CD4-positive, alpha-beta memory T cell (primary cell): ENCODE measurements around the gene PATZ1. TPM values are rescaled to one million over a fixed set of nuclear protein-coding genes. Genes with fewer than 3 reads are reported as not detected.
"Not testable (repeated sequence)": the region's sequence is repeated elsewhere in the genome, so short reads cannot be mapped to it uniquely, and the experiment has no call there.

Experiments used
- CTCF ChIA-PET: fragments of 350-600 bp; sonication (Branson Sonifier 250); formaldehyde crosslinking; loops from one replicate; lab custom pipeline; 2021; ENCODE audit warnings: inconsistent platforms; ENCODE audit not compliant: partially characterized antibody; lab: Charles Lee
- POLR2A ChIA-PET: fragments of 350-600 bp; sonication (Branson Sonifier 250); formaldehyde crosslinking; loops from one replicate; lab custom pipeline; 2021; ENCODE audit not compliant: partially characterized antibody; lab: Charles Lee
- DNase-seq, 5 donors: peaks; one replicate each; pipeline versions ENCODE4 v3.0.0 to v3.0.0-alpha.2; 2020 to 2022; ENCODE audit warnings: mixed read lengths in 1 of 5
- H3K27ac ChIP-seq: one replicate; pipeline ENCODE4 v1.7.0; 2013; ENCODE audit warnings: low read depth, low read length
- H3K27me3 ChIP-seq: 2 replicates; pipeline ENCODE4 v1.7.0; 2013; ENCODE audit warnings: mild to moderate bottlenecking, low read length, moderate library complexity; ENCODE audit not compliant: insufficient read depth
- H3K36me3 ChIP-seq: 2 replicates; pipeline ENCODE4 v1.7.0; 2013; ENCODE audit warnings: mild to moderate bottlenecking, low read length, moderate library complexity; ENCODE audit not compliant: insufficient read depth
- H3K4me1 ChIP-seq: 2 replicates; pipeline ENCODE4 v1.7.0; 2013; ENCODE audit warnings: mild to moderate bottlenecking, low read length, moderate library complexity; ENCODE audit not compliant: insufficient read depth
- H3K4me3 ChIP-seq, 2 donors: one replicate each; pipeline ENCODE4 v1.7.0; 2013; ENCODE audit warnings: low read length in 2 of 2, mild to moderate bottlenecking in 1 of 2
- H3K9me3 ChIP-seq, 2 donors: one replicate each; pipeline ENCODE4 v1.7.0; 2013; ENCODE audit warnings: low read length in 2 of 2, control low read depth in 1 of 2; ENCODE audit not compliant: control insufficient read depth in 1 of 2
- H3K27ac Mint-ChIP-seq, 7 donors: one replicate each; pipeline ENCODE4 v1.8.0; 2020 to 2021; ENCODE audit warnings: mixed read lengths in 7 of 7, mild to moderate bottlenecking in 6 of 7, inconsistent platforms in 3 of 7, moderate library complexity in 3 of 7
- H3K27me3 Mint-ChIP-seq, 2 donors: one replicate each; pipeline ENCODE4 v1.8.0; 2020 to 2021; ENCODE audit warnings: mixed read lengths in 2 of 2
- H3K36me3 Mint-ChIP-seq, 2 donors: one replicate each; pipeline ENCODE4 v1.8.0; 2020 to 2021; ENCODE audit warnings: mixed read lengths in 2 of 2, inconsistent platforms in 1 of 2, mild to moderate bottlenecking in 1 of 2
- H3K4me1 Mint-ChIP-seq, 4 donors: one replicate each; pipeline ENCODE4 v1.8.0; 2020 to 2021; ENCODE audit warnings: mixed read lengths in 4 of 4, mild to moderate bottlenecking in 1 of 4
- H3K4me3 Mint-ChIP-seq, 8 donors: one replicate each; pipeline ENCODE4 v1.8.0; 2020 to 2021; ENCODE audit warnings: mixed read lengths in 8 of 8, mild to moderate bottlenecking in 7 of 8, moderate library complexity in 6 of 8, inconsistent platforms in 3 of 8
- H3K9me3 Mint-ChIP-seq, 8 donors: one replicate each; pipeline ENCODE4 v1.8.0; 2020 to 2021; ENCODE audit warnings: mixed read lengths in 8 of 8, mild to moderate bottlenecking in 5 of 8, inconsistent platforms in 3 of 8, moderate library complexity in 1 of 8
- intact Hi-C: fragments of 100-400 bp; cut with micrococcal nuclease; formaldehyde crosslinking; loops from one replicate; pipeline ENCODE4 v1.15.1; 2023
- polyA plus RNA-seq, 2 donors: library from polyadenylated mRNA; unstranded; fragments of 300-500 nt; fragmentation: Illumina TruSeq; gene quantifications; one replicate each; pipeline ENCODE4 v1.2.3, GENCODE V29; 2021
- total RNA-seq, 2 experiments: library from RNA; stranded (reverse); gene quantifications; one replicate each; pipeline ENCODE4 v1.2.3, GENCODE V29; 2021

The PATZ1 gene, protein sequence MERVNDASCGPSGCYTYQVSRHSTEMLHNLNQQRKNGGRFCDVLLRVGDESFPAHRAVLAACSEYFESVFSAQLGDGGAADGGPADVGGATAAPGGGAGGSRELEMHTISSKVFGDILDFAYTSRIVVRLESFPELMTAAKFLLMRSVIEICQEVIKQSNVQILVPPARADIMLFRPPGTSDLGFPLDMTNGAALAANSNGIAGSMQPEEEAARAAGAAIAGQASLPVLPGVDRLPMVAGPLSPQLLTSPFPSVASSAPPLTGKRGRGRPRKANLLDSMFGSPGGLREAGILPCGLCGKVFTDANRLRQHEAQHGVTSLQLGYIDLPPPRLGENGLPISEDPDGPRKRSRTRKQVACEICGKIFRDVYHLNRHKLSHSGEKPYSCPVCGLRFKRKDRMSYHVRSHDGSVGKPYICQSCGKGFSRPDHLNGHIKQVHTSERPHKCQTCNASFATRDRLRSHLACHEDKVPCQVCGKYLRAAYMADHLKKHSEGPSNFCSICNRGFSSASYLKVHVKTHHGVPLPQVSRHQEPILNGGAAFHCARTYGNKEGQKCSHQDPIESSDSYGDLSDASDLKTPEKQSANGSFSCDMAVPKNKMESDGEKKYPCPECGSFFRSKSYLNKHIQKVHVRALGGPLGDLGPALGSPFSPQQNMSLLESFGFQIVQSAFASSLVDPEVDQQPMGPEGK
- 10 to 100 TPM; 40.9 to 43.7 TPM for total RNA-seq
- polyA plus RNA-seq, result 10 to 100 TPM in 1 of 2 donors, 1 to 10 TPM in 1; 6.6 to 19.7 TPM

GRCh38 chr22:31346255-31346732, at the start of gene PATZ1:
TSS of gene PATZ1 (minus strand) at chr22:31346346. CDS start at chr22:31345602, 744 bp downstream.
- Mint-ChIP-seq H3K4me1 (peaks cover 32 to 53% (median 38%) of the 10 kb centered on the region in 4 donors), H3K36me3 (peaks cover 3 to 38% of the 10 kb centered on the region in 2 donors), H3K4me3 (peak within 1 kb of the TSS; percentile 87 to 98 (median 90)), H3K27ac (peak within 1 kb of the TSS; percentile 78 to 96 (median 92)), H3K9me3 (no peaks in the 10 kb centered on the region), H3K27me3 (no peaks in the 10 kb centered on the region)
- Histone ChIP-seq H3K36me3 (peaks cover 13% of the 10 kb centered on the region), H3K9me3 (no peaks in the 10 kb centered on the region), H3K27me3 (no peaks in the 10 kb centered on the region), H3K27ac (peak within 1 kb of the TSS; percentile 56), H3K4me3 (peak within 1 kb of the TSS; percentile 42 to 73), H3K4me1 (peaks cover 45% of the 10 kb centered on the region)
- ChIA-PET CTCF (interaction anchor here (0.6 to 1.7 kb wide), 8 partner anchors 8 to 285 kb away, joined by 3 to 6 read pairs (median 4); partner anchors contain the start of gene DRG1), POLR2A (interaction anchor here (0.5 to 7.7 kb wide), 26 partner anchors 9 to 952 kb away, joined by 3 to 179 read pairs (median 5); partner anchors contain the start of genes DRG1, LIMK2, PIK3IP1 and PISD)
- peak; percentile 83 to 93 (median 87) for DNase-seq
- intact Hi-C loops, result loop anchor here (1.0 to 5.0 kb wide), 5 partner anchors 56 to 709 kb away; partner anchors contain the start of genes DEPDC5, PRR14L, SFI1 and SLC35E4

DNA sequence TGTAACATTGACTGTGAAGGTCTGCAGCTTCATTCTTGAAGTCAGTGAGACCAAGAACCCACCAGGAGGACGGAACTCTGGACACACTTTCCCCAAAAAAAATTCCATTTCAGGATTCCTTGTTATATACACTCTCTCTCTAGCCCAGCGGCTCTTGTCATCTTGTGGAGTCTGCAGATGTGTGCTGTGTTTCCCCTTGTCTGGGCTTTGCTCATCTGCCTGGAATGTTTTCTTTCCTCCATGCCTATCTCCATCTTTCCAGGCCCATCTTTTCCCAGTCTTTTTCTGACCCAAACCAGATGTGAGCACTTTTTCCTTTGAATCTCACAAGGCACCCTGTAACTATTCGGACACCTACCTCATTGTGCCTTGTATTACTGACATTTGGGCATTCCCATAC, 48.2 kb upstream of the PATZ1 start:
- peaks cover 0 to 2% (median 2%) of the 10 kb centered on the region in 4 donors for H3K4me1 Mint-ChIP-seq

GRCh38 chr22:31393893-31394292, 47.7 kb upstream of the PATZ1 start:
- no peak overlapping the region for H3K27ac Mint-ChIP-seq
- Histone ChIP-seq H3K27ac (no peak overlapping the region), H3K4me1 (peaks cover 4% of the 10 kb centered on the region), H3K27me3 (no peaks in the 10 kb centered on the region), H3K36me3 (no peaks in the 10 kb centered on the region), H3K4me3 (no peak overlapping the region), H3K9me3 (no peaks in the 10 kb centered on the region)
- H3K4me1 Mint-ChIP-seq, result peaks cover 0 to 2% (median under 1%) of the 10 kb centered on the region in 4 donors
- DNase-seq, result no peak
- ChIA-PET POLR2A (interaction anchor here (0.8 kb wide), 1 partner anchor 49 kb away, joined by 7 read pairs; no protein-coding TSS in a partner anchor), CTCF (no interaction called here)
- intact Hi-C loops, result no loop called here
- peaks cover 2% of the 10 kb centered on the region in 2 donors for H3K27me3 Mint-ChIP-seq
- no peaks in the 10 kb centered on the region for H3K36me3 Mint-ChIP-seq
- H3K9me3 Mint-ChIP-seq, result no peaks in the 10 kb centered on the region
- H3K4me3 Mint-ChIP-seq, result no peak overlapping the region

More for the DNA sequence above, 48.2 kb upstream of the PATZ1 start:
- Mint-ChIP-seq H3K27ac (peak overlapping the region in 1 of 7 donors; percentile 2), H3K9me3 (no peaks in the 10 kb centered on the region), H3K4me3 (no peak overlapping the region), H3K27me3 (peaks cover 2% of the 10 kb centered on the region in 2 donors), H3K36me3 (peaks cover 0 to under 1% of the 10 kb centered on the region in 2 donors)
- no peak for DNase-seq
- H3K4me1 ChIP-seq, result peaks cover 7% of the 10 kb centered on the region
- H3K27me3 ChIP-seq, result no peaks in the 10 kb centered on the region
- no peaks in the 10 kb centered on the region for H3K9me3 ChIP-seq
- no peaks in the 10 kb centered on the region for H3K36me3 ChIP-seq
- no peak overlapping the region for H3K27ac ChIP-seq
- POLR2A ChIA-PET, result no interaction called here
- no peak overlapping the region for H3K4me3 ChIP-seq
- CTCF ChIA-PET, result no interaction called here
- intact Hi-C loops, result no loop called here

- H3K27me3 Mint-ChIP-seq, H3K27ac ChIP-seq, H3K4me3 Mint-ChIP-seq, H3K9me3 ChIP-seq, H3K4me3 ChIP-seq, H3K9me3 Mint-ChIP-seq, H3K27me3 ChIP-seq, POLR2A ChIA-PET, H3K27ac Mint-ChIP-seq, CTCF ChIA-PET, intact Hi-C loops, H3K4me1 Mint-ChIP-seq, H3K36me3 Mint-ChIP-seq, H3K4me1 ChIP-seq, H3K36me3 ChIP-seq, DNase-seq: not testable (repeated sequence)
Observed at GRCh38 chr22:31378651-31379050, 32.5 kb upstream of the PATZ1 start.

- Histone ChIP-seq H3K36me3 (no peaks in the 10 kb centered on the region), H3K27me3 (no peaks in the 10 kb centered on the region), H3K4me1 (no peaks in the 10 kb centered on the region), H3K9me3 (no peaks in the 10 kb centered on the region), H3K27ac (no peak overlapping the region), H3K4me3 (no peak overlapping the region)
- H3K36me3 Mint-ChIP-seq, result no peaks in the 10 kb centered on the region
- intact Hi-C loops, result no loop called here
- H3K27me3 Mint-ChIP-seq, result no peaks in the 10 kb centered on the region
- DNase-seq, result no peak
- H3K4me1 Mint-ChIP-seq, result no peaks in the 10 kb centered on the region
- H3K27ac Mint-ChIP-seq, result no peak overlapping the region
- H3K4me3 Mint-ChIP-seq, result no peak overlapping the region
- POLR2A ChIA-PET, result no interaction called here
- no peaks in the 10 kb centered on the region for H3K9me3 Mint-ChIP-seq
- CTCF ChIA-PET, result no interaction called here
Observed at GRCh38 chr22:31378123-31378522, 32.0 kb upstream of the PATZ1 start.

GRCh38 chr22:31377612-31378011, 31.5 kb upstream of the PATZ1 start:
- Mint-ChIP-seq H3K27me3 (no peaks in the 10 kb centered on the region), H3K4me1 (no peaks in the 10 kb centered on the region), H3K4me3 (no peak overlapping the region), H3K9me3 (no peaks in the 10 kb centered on the region), H3K27ac (no peak overlapping the region), H3K36me3 (no peaks in the 10 kb centered on the region)
- DNase-seq, result no peak
- no peaks in the 10 kb centered on the region for H3K9me3 ChIP-seq
- no peaks in the 10 kb centered on the region for H3K4me1 ChIP-seq
- no peak overlapping the region for H3K4me3 ChIP-seq
- no peaks in the 10 kb centered on the region for H3K36me3 ChIP-seq
- CTCF ChIA-PET, result no interaction called here
- intact Hi-C loops, result no loop called here
- POLR2A ChIA-PET, result no interaction called here
- H3K27me3 ChIP-seq, result no peaks in the 10 kb centered on the region
- H3K27ac ChIP-seq, result no peak overlapping the region

DNA sequence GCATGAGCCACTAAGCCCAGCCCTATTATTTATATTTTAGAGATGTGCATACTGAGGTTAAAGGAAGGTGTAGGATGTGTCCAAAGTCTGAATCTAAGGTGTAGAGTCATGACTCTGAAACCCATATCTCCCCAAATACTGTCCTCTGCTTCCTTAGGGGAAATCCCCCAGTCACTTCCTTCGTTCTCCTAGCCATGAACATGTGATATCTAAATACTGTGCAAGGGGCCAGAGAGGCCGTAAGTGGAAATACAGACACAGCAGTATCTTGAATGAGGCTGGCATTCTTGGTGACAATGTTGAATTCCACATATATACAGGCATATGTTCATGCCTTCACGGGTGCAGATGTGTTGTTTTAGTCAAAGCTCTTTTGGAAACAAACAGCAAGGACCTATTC, 21.3 kb upstream of the PATZ1 start:
- H3K27ac Mint-ChIP-seq, result no peak overlapping the region
- ChIA-PET CTCF (no interaction called here), POLR2A (no interaction called here)
- no peaks in the 10 kb centered on the region for H3K27me3 ChIP-seq
- no peak overlapping the region for H3K27ac ChIP-seq
- no peaks in the 10 kb centered on the region for H3K9me3 Mint-ChIP-seq
- intact Hi-C loops, result no loop called here
- H3K36me3 Mint-ChIP-seq, result no peaks in the 10 kb centered on the region
- H3K9me3 ChIP-seq, result no peaks in the 10 kb centered on the region
- H3K4me1 ChIP-seq, result no peaks in the 10 kb centered on the region
- DNase-seq, result no peak
- H3K27me3 Mint-ChIP-seq, result no peaks in the 10 kb centered on the region
- no peak overlapping the region for H3K4me3 Mint-ChIP-seq
- no peaks in the 10 kb centered on the region for H3K4me1 Mint-ChIP-seq
- H3K4me3 ChIP-seq, result no peak overlapping the region
- no peaks in the 10 kb centered on the region for H3K36me3 ChIP-seq
